GM21529 (cell line): ENCODE data around the gene AGPAT3.

ENCODE experiments used
- ATAC-seq: cut with Tn5 transposase; IDR thresholded peaks from one replicate; pipeline ENCODE4 v1.9.1; 2021; ENCODE audit not compliant: unreplicated experiment

AGPAT3 gene

GRCh38 chr21:44013380-44014088, 148.5 kb downstream of the AGPAT3 start:
- no peak for ATAC-seq

- ATAC-seq, result no peak
These were observed 152.6 kb downstream of the AGPAT3 start for GRCh38 chr21:44017601-44018000.

- ATAC-seq, result no peak
These were observed 153.1 kb downstream of the AGPAT3 start for GRCh38 chr21:44018127-44018526.

GRCh38 chr21:44018813-44019567, 154.0 kb downstream of the AGPAT3 start:
- no peak for ATAC-seq

DNA sequence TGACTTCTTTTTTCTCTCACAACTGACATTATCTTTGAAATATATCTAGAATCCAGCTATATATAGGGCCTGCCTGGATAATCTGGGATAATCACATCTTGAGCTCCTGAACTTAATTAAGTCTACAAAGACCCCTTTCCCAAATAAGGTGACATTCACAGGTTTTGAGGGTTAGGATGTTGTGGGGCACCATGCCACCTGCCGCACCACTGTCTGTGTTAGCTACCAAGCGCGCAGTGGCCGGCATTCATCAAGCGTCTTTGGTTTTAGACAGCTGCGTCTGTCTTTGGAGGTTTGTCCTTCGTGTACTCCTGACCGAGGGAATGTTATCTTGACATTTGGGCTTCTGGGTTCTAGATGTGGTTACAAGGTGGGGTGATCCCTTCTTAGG, 154.5 kb downstream of the AGPAT3 start:
- no peak for ATAC-seq

DNA sequence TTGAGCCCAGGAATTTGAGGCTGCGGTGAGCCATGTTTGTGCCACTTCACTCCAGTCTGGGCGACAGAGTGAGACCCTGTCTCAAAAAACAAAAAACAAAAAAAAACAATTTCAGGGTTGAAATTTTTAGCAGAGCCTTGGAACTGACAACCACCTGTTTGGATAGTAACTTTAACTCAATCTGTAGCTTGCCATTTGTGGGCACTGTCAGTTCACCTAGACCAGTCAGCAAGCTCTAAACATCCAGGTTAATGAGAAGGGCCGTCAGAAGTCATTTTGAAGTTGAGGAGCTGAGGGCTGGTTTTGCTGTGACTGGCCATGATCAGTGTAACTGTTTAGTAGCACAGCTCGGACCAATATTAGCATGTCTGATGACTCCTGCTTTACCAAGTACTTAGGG, 155.5 kb downstream of the AGPAT3 start:
- ATAC-seq, result no peak

DNA sequence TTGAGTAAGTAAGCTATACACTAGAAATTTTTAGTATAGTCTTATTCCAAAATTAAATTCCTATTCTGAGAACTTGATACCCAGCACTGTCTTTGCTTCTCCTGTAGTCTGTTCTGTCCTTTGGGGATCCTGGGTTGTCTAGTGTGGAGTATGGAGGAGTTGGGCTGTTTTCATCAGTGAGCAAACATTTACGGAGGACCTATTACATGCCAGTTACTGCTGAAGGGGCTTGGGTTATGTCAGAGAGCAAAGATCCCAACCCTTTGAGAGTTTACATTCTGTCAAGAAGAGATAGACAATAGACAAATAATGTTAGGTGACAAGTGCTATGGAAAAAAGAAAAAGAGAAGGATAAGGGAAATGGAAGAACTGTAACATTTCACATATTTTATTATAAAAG, 156.0 kb downstream of the AGPAT3 start:
- ATAC-seq, result no peak

DNA sequence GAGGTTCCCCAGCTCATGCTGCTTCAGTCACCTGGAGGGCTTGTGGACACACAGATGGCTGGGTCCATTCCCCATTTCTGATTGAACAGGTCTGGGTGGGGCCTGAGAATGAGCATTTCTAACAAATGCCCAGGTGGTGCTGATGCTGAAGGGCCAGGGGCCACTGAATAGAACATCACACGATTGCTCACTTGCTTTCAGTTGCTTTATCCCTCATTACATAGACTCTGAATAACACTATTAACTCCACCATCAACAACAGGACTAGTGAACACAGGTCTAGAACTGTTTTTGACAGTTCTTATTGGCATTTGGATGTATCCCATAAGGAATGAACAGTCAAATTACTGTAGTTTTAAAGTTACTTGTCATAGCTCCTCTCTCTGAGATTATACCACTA, 159.2 kb downstream of the AGPAT3 start:
- no peak for ATAC-seq

DNA sequence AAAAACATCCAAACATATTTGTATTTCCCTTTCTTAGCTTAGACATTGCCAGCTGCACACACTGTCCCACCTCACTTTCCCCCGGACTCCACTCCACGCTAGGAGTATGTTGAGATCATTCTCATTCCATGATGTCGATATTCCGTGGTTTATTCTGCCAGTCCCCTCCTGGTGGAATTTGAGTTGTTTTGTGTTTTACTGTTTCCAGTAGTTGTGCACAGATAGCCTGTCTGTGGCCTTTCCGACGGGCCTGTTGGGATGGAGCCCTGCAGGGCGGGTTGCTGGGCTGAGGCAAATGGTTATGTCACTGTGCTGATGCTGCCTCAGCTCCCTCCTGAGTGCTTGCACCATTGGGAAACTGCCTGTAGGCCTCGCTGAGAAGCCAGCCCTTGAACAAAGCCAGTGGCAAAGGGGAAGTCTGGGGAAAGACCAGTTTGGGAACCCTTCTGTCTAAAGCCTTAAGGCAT, 159.9 kb downstream of the AGPAT3 start:
- no peak for ATAC-seq

DNA sequence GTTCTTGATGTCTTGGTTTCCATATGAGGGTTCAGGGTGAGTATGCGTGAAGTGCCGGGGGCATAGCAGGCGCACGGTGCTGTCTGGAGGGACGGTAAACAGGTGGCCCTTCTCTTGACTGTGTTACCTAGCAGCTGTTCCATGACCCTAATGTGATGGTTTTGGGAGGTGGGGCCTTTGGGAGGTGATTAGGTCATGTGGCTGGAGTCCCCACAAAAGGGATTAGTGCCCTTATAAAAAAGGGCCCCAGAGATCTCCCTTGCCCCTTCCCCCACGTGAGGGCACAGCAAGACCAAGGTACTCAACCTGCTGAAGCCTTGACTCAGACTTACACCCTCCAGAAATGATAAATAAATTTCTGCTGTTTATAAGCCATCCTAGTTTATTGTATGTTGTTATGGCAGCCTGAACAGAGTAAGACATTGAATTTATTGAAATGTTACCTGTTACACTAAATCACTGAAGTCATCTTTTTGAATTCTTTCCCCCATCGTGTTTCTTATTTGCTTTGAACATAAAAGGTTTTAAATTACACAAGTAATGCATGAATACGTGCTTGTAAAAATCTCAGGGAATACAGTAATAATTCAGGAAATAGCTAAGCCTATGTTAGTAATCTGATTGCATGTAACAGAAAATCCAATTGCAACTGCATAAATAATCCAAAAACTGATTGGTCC, 162.7 kb downstream of the AGPAT3 start:
- ATAC-seq, result no peak

DNA sequence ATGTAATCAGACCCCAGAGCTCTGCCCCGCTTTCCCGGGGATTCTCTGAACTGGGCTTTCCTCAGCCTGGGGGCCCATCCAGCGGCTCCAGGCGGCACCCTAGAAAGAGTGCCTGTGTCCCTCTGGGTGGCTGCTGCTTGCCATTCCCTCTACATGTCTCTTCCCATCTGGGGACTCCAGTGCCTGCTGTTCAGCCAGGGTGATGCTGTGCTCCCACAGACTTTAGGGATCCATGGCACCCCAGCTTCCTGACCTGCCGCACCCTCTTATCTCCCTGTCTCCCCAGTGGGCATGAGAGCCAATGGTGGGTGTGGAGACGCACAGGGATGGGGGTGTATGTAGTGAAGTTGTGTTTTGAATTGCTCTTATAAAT, 163.2 kb downstream of the AGPAT3 start:
- ATAC-seq, result no peak

GRCh38 chr21:44029460-44030087, 164.6 kb downstream of the AGPAT3 start:
- ATAC-seq, result no peak

GRCh38 chr21:44035244-44035643, 170.2 kb downstream of the AGPAT3 start:
- ATAC-seq, result no peak
